HepG2 (cell line): ENCODE data around the gene FBXO7. TPM values are rescaled to one million over a fixed set of nuclear protein-coding genes. Genes with fewer than 3 reads are reported as not detected.

Experiments
- ATAC-seq: fragments of 200-7000 bp; cut with Tn5 transposase; 3 replicates; pipeline ENCODE4 v1.9.1; 2020; ENCODE audit warnings: mild to moderate bottlenecking, moderate library complexity
- BruUV-seq: library from RNA; stranded (reverse); fragments of 400-500 nt; replicated peaks from 2 replicates; lab custom pipeline; 2021; lab: Mats Ljungman, UMichigan
- CTCF ChIA-PET: fragments of 300-600 bp; formaldehyde crosslinking; extraction: SDS; loops from one replicate; lab custom pipeline; 2021; ENCODE audit warnings: low total read pairs, inconsistent platforms, low intra/inter-chr PET ratio; lab: Yijun Ruan, JAX
- POLR2A ChIA-PET: fragments of 350-600 bp; sonication (Branson Sonifier 250); formaldehyde crosslinking; loops from one replicate; lab custom pipeline; 2020; ENCODE audit warnings: antibody characterized with exemption, inconsistent platforms; lab: Yijun Ruan, JAX
- DNase-seq: peaks from one replicate; pipeline ENCODE4 v3.0.0-alpha.2; 2015; ENCODE audit warnings: low spot score
- FAIRE-seq: peaks from 3 replicates; lab custom pipeline; 2011; peaks lifted over from hg19 to GRCh38; lab: Jason Lieb, UNC
- H2AFZ ChIP-seq: one replicate; pipeline ENCODE4 v1.6.1; 2011; ENCODE audit warnings: low read length, inconsistent platforms
- H3K27ac ChIP-seq: fragments of 300-600 bp; 3 replicates; pipeline ENCODE4 v1.8.0; 2011; ENCODE audit warnings: mixed run types, mild to moderate bottlenecking, mixed read lengths, low read length, inconsistent platforms; ENCODE audit not compliant: insufficient read depth; ENCODE audit errors: extremely low read length
- H3K27me3 ChIP-seq, 2 experiments: fragments of 200-600 bp in 1 of 2; 2 replicates in 1 of 2; 3 replicates in 1 of 2; pipeline versions ENCODE4 v1.6.0 to v1.8.0; 2011; ENCODE audit warnings: low read length in 2 of 2, mild to moderate bottlenecking in 2 of 2, moderate library complexity in 2 of 2, inconsistent platforms in 1 of 2; ENCODE audit not compliant: insufficient read depth in 2 of 2, control insufficient read depth in 1 of 2
- H3K36me3 ChIP-seq, 2 experiments: fragments of 200-600 bp in 1 of 2; replicated peaks in 1 of 2; 2 replicates in 1 of 2; 3 replicates in 1 of 2; pipeline versions ENCODE4 v1.5.1 to v1.8.0; 2011; ENCODE audit warnings: low read length in 2 of 2, inconsistent platforms in 1 of 2; ENCODE audit not compliant: insufficient read depth in 2 of 2, control insufficient read depth in 1 of 2
- H3K4me1 ChIP-seq: 2 replicates; pipeline ENCODE4 v1.5.1; 2012; ENCODE audit warnings: low read length, inconsistent platforms; ENCODE audit not compliant: insufficient read depth
- H3K4me2 ChIP-seq: 2 replicates; pipeline ENCODE4 v1.6.0; 2011; ENCODE audit warnings: low read depth, low read length, inconsistent platforms
- H3K4me3 ChIP-seq, 3 experiments: fragments of 200-600 bp in 1 of 3; sonication (generic), shearing (Covaris generic) in 1 of 3; replicated peaks in 1 of 3; 2 replicates each; pipeline ENCODE4 v1.5.1; 2011 to 2016; ENCODE audit warnings: low read length in 3 of 3, inconsistent platforms in 2 of 3, low read depth in 2 of 3, mild to moderate bottlenecking in 2 of 3, control low read depth in 1 of 3, mixed read lengths in 1 of 3; ENCODE audit not compliant: insufficient read depth in 1 of 3
- H3K79me2 ChIP-seq: one replicate; pipeline ENCODE4 v1.6.1; 2011; ENCODE audit warnings: low read length, inconsistent platforms; ENCODE audit not compliant: insufficient read depth
- H3K9ac ChIP-seq: 2 replicates; pipeline ENCODE4 v1.6.0; 2011; ENCODE audit warnings: mild to moderate bottlenecking, low read depth, low read length, inconsistent platforms; ENCODE audit not compliant: insufficient read depth
- H3K9me3 ChIP-seq: 2 replicates; pipeline ENCODE4 v1.5.1; 2012; ENCODE audit warnings: mild to moderate bottlenecking, low read length
- H4K20me1 ChIP-seq: 2 replicates; pipeline ENCODE4 v1.6.0; 2011; ENCODE audit warnings: inconsistent platforms, mild to moderate bottlenecking, low read length, moderate library complexity; ENCODE audit not compliant: insufficient read depth
- ATF3 ChIP-seq: sonication (generic); formaldehyde crosslinking; IDR thresholded peaks from 2 replicates; pipeline ENCODE4 v1.4.0; 2020; ENCODE audit warnings: missing genetic modification reagents
- CHD2 ChIP-seq: IDR thresholded peaks from 2 replicates; pipeline ENCODE4 v1.6.1; 2011; ENCODE audit warnings: low read depth, low read length, improper control_type of control experiment
- CHD4 ChIP-seq: fragments of 200-600 bp; sonication (generic); IDR thresholded peaks from 2 replicates; pipeline ENCODE4 v1.7.0; 2017; ENCODE audit warnings: mild to moderate bottlenecking, low read length, borderline replicate concordance
- FOSL1 ChIP-seq: sonication (generic); formaldehyde crosslinking; IDR thresholded peaks from 2 replicates; pipeline ENCODE4 v1.9.0; 2021; ENCODE audit warnings: missing genetic modification reagents, borderline replicate concordance
- FOXC1 ChIP-seq: sonication (generic); formaldehyde crosslinking; IDR thresholded peaks from 2 replicates; pipeline ENCODE4 v1.8.0; 2022; ENCODE audit warnings: mild to moderate bottlenecking, missing genetic modification reagents, borderline replicate concordance
- FOXP4 ChIP-seq: sonication (generic); formaldehyde crosslinking; IDR thresholded peaks from 2 replicates; pipeline ENCODE4 v1.4.0; 2020; ENCODE audit warnings: missing genetic modification reagents
- KDM6A ChIP-seq: IDR thresholded peaks from 2 replicates; pipeline ENCODE4 v1.6.1; 2016; ENCODE audit warnings: low read depth
- PATZ1 ChIP-seq: sonication (generic); formaldehyde crosslinking; IDR thresholded peaks from 2 replicates; pipeline ENCODE4 v1.4.0; 2020; ENCODE audit warnings: missing genetic modification reagents
- PLRG1 ChIP-seq: fragments of 450-650 bp; conservative IDR thresholded peaks from 2 replicates; pipeline ENCODE4 v1.6.1; 2016
- PRDM10 ChIP-seq: sonication (generic); formaldehyde crosslinking; IDR thresholded peaks from 2 replicates; pipeline ENCODE4 v1.4.0; 2020; ENCODE audit warnings: low read depth, missing genetic modification reagents
- RELA ChIP-seq: sonication (generic); formaldehyde crosslinking; IDR thresholded peaks from 2 replicates; pipeline ENCODE4 v1.4.0; 2020; ENCODE audit warnings: missing genetic modification reagents
- SAP130 ChIP-seq: IDR thresholded peaks from 2 replicates; pipeline ENCODE4 v1.6.1; 2016; ENCODE audit warnings: low read depth
- SIN3B ChIP-seq: fragments of 150-350 bp; IDR thresholded peaks from 2 replicates; pipeline ENCODE4 v1.6.1; 2014; ENCODE audit warnings: low read length
- STAG1 ChIP-seq: sonication (generic); formaldehyde crosslinking; IDR thresholded peaks from 2 replicates; pipeline ENCODE4 v1.4.0; 2020; ENCODE audit warnings: missing genetic modification reagents
- U2AF1 ChIP-seq: fragments of 200-400 bp; formaldehyde crosslinking; optimal IDR thresholded peaks from 2 replicates; pipeline ENCODE3; 2017; ENCODE audit warnings: mild to moderate bottlenecking, low read depth, low read length
- ZNF143 ChIP-seq: sonication (generic); formaldehyde crosslinking; IDR thresholded peaks from 2 replicates; pipeline ENCODE4 v1.4.0; 2020; ENCODE audit warnings: missing genetic modification reagents
- ZNF7 ChIP-seq: IDR thresholded peaks from 2 replicates; pipeline ENCODE4 v1.6.1; 2016; ENCODE audit warnings: missing biosample characterization, missing genetic modification reagents
- WGBS: methylation state at CpG from one replicate; pipeline ENCODE4 v1.1.6; 2017; ENCODE audit warnings: low lambda C conversion rate; 5-methylcytosine and 5-hydroxymethylcytosine counted together
- in situ Hi-C: cut with HindIII; loops from 2 replicates; pipeline ENCODE4 v1.10.0; 2017; ENCODE audit warnings: low pct_unique_long_range_greater_than_20kb; ENCODE audit not compliant: extremely low pct_ligation_motif_present
- intact Hi-C: fragments of 100-400 bp; cut with micrococcal nuclease; formaldehyde crosslinking; loops from one replicate; pipeline ENCODE4 v1.10.0; 2022; ENCODE audit not compliant: unreplicated experiment
- polyA plus RNA-seq, 8 experiments: library from polyadenylated mRNA; depleted of rRNA in 3 of 8; stranded (reverse) in 7 of 8; unstranded in 1 of 8; fragments of >200 nt; fragmentation: Illumina TruSeq in 4 of 8; extraction: Trizol in 4 of 8; gene quantifications; 2 replicates each; pipeline versions ENCODE4 v1.2.1 to v1.2.3, GENCODE V29; 2011 to 2016; ENCODE audit warnings: low read depth in 4 of 8, missing spikeins in 1 of 8, mixed read lengths in 1 of 8; ENCODE audit not compliant: insufficient read depth in 1 of 8
- total RNA-seq, 5 experiments: library from RNA; depleted of rRNA; stranded (reverse); fragments of >200 nt; fragmentation: Illumina TruSeq; extraction: Trizol; gene quantifications; 2 replicates each; pipeline ENCODE4 v1.2.3, GENCODE V29; 2016; ENCODE audit warnings: low read depth in 1 of 5

FBXO7 gene
- total and polyA plus RNA-seq, 2 of the 13 experiments (the other 11 are each of a cell fraction or from before 2014, with no cell fraction given) = 105 to 172 TPM

GRCh38 chr22:32476281-32477195 is 1.9 kb downstream of the FBXO7 start:
- peaks cover 41% of the 10 kb centered on the region for H4K20me1 ChIP-seq
- ChIA-PET CTCF (no interaction called here), POLR2A (interaction anchor here (1.5 to 1.6 kb wide), 2 partner anchors 43 to 814 kb away, joined by 3 read pairs; partner anchors contain the start of gene PISD)
- H3K4me2 ChIP-seq = peak overlapping the region; percentile 72
- 0 out of 5 replicates have a peak, but pooled peaks cover 0 to under 1% of the 10 kb centered on the region in 2 experiments for H3K27me3 ChIP-seq
- no peak overlapping the region for H2AFZ ChIP-seq
- BruUV-seq = no TSS peak
- peak overlapping the region; percentile 97 for H3K27ac ChIP-seq
- no peaks in the 10 kb centered on the region for H3K9me3 ChIP-seq
- intact Hi-C loops (no loop called here), in situ Hi-C loops (no loop called here)
- H3K4me3 ChIP-seq = peak overlapping the region; percentile 94 to 98 (median 96); a peak in 5 of 6 replicates
- DNase-seq (no peak), FAIRE-seq (no peak), ATAC-seq (no peak)
- H3K36me3 ChIP-seq = peaks cover 4 to 18% of the 10 kb centered on the region in 2 experiments; a peak in 3 of 5 replicates
- WGBS = under 1% methylated on average over 8 of the region's 8 CpGs
- peaks cover 48% of the 10 kb centered on the region for H3K4me1 ChIP-seq
- peak overlapping the region; percentile 92 for H3K9ac ChIP-seq
- H3K79me2 ChIP-seq = peaks cover 63% of the 10 kb centered on the region
- TF ChIP-seq ZNF7 (CRISPR knock-in tag) (no peak), CHD2 (no peak), STAG1 (no peak), SAP130 (CRISPR knock-in tag) (peak; percentile 69), PATZ1 (no peak), ZNF143 (CRISPR knock-in tag) (no peak), FOXP4 (peak; percentile 23; the same call in 1 of the 2 replicates), ATF3 (CRISPR knock-in tag) (no peak), SIN3B (no peak), U2AF1 (no peak), FOSL1 (CRISPR knock-in tag) (no peak), RELA (CRISPR knock-in tag) (no peak), PLRG1 (no peak), PRDM10 (CRISPR knock-in tag) (no peak), FOXC1 (CRISPR knock-in tag) (no peak), CHD4 (no peak), KDM6A (CRISPR knock-in tag) (no peak)
